Naive thymus-derived CD8-positive, alpha-beta T cell (primary cell): ENCODE results near the gene NRXN3. TPM values are rescaled to one million over a fixed set of nuclear protein-coding genes. Genes with fewer than 3 reads are reported as not detected.

Source experiments
- ATAC-seq, 2 donors: fragments of 150-1000 bp; cut with Tn5 transposase in 1 of 2; sonication (Bioruptor Pico), chemical (Tn5 transposase) in 1 of 2; 1 replicate in 1 of 2; 2 replicates in 1 of 2; pipeline ENCODE4 v1.10.0; 2021; ENCODE audit warnings: mild to moderate bottlenecking in 2 of 2, moderate library complexity in 2 of 2
- POLR2A ChIA-PET: fragments of 350-600 bp; sonication (Branson Sonifier 250); formaldehyde crosslinking; loops from one replicate; lab custom pipeline; 2021; ENCODE audit warnings: antibody characterized with exemption; lab: Charles Lee
- DNase-seq, 10 donors: peaks; one replicate each; pipeline versions ENCODE4 v3.0.0 to v3.0.0-alpha.2; 2020 to 2022
- H3K27ac Mint-ChIP-seq, 10 donors: one replicate each; pipeline ENCODE4 v1.8.0; 2020 to 2022; ENCODE audit warnings: mild to moderate bottlenecking in 10 of 10, mixed read lengths in 10 of 10, moderate library complexity in 4 of 10, inconsistent platforms in 1 of 10
- H3K27me3 Mint-ChIP-seq, 5 donors: one replicate each; pipeline ENCODE4 v1.8.0; 2021 to 2022; ENCODE audit warnings: mixed read lengths in 5 of 5
- H3K36me3 Mint-ChIP-seq, 3 donors: one replicate each; pipeline ENCODE4 v1.8.0; 2020 to 2022; ENCODE audit warnings: mixed read lengths in 3 of 3, mild to moderate bottlenecking in 2 of 3, inconsistent platforms in 1 of 3
- H3K4me1 Mint-ChIP-seq, 4 donors: one replicate each; pipeline ENCODE4 v1.8.0; 2021 to 2022; ENCODE audit warnings: mixed read lengths in 4 of 4
- H3K4me3 Mint-ChIP-seq, 10 donors: one replicate each; pipeline ENCODE4 v1.8.0; 2020 to 2022; ENCODE audit warnings: mild to moderate bottlenecking in 10 of 10, mixed read lengths in 10 of 10, moderate library complexity in 6 of 10, inconsistent platforms in 1 of 10
- H3K9me3 Mint-ChIP-seq, 9 donors: one replicate each; pipeline ENCODE4 v1.8.0; 2020 to 2022; ENCODE audit warnings: mixed read lengths in 9 of 9, mild to moderate bottlenecking in 3 of 9, inconsistent platforms in 1 of 9, moderate library complexity in 1 of 9
- polyA plus RNA-seq, 3 donors: library from polyadenylated mRNA; unstranded; fragments of 300-500 nt; fragmentation: Illumina TruSeq; gene quantifications; one replicate each; pipeline ENCODE4 v1.2.3, GENCODE V29; 2021
- total RNA-seq, 8 experiments: library from RNA in 2 of 8; stranded (reverse) in 2 of 8; gene quantifications; one replicate each; pipeline ENCODE4 v1.2.3 and lab custom pipeline; 2021 to 2026

NRXN3 gene
- total and polyA plus RNA-seq, 5 experiments from 2014 or later, result not detected

DNA sequence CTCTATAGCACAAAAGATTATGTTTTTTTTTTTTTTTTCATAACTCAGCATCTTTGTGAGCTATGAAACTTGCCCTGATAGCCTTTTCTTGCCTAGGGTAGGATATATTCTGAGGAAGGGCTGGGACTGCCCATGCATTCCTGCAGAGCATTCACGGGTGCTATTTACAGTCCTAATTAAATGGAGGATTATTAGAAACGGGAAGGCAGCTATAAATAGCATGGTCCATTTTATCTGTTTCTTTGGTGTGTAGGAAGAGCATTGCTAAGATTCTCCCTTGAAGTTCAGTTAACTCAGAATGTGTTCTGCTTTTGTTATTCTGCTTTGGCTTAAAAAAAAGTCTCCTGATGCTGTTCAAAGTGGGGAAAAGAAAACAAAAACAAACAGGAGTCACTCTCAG lies 1410.2 kb downstream of the NRXN3 start:
- no peaks in the 10 kb centered on the region for H3K36me3 Mint-ChIP-seq
- POLR2A ChIA-PET, result no interaction called here
- no peaks in the 10 kb centered on the region for H3K4me1 Mint-ChIP-seq
- no peak overlapping the region for H3K4me3 Mint-ChIP-seq
- peaks cover 0 to 10% (median 1%) of the 10 kb centered on the region in 5 donors for H3K27me3 Mint-ChIP-seq
- peaks cover 0 to 10% (median 2%) of the 10 kb centered on the region in 9 donors for H3K9me3 Mint-ChIP-seq
- DNase-seq (no peak), ATAC-seq (no peak)
- H3K27ac Mint-ChIP-seq, result no peak overlapping the region

DNA sequence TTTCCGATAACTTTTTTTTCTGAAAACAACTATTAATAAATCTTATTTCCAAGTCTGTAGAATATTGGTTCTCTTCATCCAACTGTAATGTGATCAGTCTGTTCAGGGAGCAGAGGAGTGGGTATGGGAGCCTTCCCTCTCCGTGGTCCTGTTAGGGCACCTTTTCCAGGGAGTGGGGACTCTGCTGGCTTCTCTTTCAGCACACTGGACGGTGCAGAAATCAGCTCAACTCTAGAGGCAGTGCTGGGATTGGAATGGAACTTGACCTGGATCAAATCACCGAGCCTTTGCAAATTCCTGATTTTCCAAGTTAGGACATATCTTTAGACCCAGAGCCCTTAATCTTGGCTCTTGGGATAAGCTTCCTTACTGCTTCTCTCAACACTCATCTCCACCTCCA lies 1410.7 kb downstream of the NRXN3 start:
- Mint-ChIP-seq H3K4me1 (no peaks in the 10 kb centered on the region), H3K36me3 (no peaks in the 10 kb centered on the region), H3K9me3 (peaks cover 0 to 10% (median 2%) of the 10 kb centered on the region in 9 donors), H3K27me3 (peaks cover 0 to 10% (median 1%) of the 10 kb centered on the region in 5 donors), H3K4me3 (no peak overlapping the region), H3K27ac (no peak overlapping the region)
- DNase-seq, result no peak
- POLR2A ChIA-PET, result no interaction called here
- no peak for ATAC-seq

GRCh38 chr14:79581912-79582576 lies 1411.9 kb downstream of the NRXN3 start:
- Mint-ChIP-seq H3K4me1 (no peaks in the 10 kb centered on the region), H3K36me3 (no peaks in the 10 kb centered on the region), H3K9me3 (peaks cover 0 to 10% (median 2%) of the 10 kb centered on the region in 9 donors), H3K4me3 (no peak overlapping the region), H3K27ac (no peak overlapping the region), H3K27me3 (peaks cover 0 to 10% (median 1%) of the 10 kb centered on the region in 5 donors)
- POLR2A ChIA-PET, result no interaction called here
- DNase-seq, result no peak
- no peak for ATAC-seq

DNA sequence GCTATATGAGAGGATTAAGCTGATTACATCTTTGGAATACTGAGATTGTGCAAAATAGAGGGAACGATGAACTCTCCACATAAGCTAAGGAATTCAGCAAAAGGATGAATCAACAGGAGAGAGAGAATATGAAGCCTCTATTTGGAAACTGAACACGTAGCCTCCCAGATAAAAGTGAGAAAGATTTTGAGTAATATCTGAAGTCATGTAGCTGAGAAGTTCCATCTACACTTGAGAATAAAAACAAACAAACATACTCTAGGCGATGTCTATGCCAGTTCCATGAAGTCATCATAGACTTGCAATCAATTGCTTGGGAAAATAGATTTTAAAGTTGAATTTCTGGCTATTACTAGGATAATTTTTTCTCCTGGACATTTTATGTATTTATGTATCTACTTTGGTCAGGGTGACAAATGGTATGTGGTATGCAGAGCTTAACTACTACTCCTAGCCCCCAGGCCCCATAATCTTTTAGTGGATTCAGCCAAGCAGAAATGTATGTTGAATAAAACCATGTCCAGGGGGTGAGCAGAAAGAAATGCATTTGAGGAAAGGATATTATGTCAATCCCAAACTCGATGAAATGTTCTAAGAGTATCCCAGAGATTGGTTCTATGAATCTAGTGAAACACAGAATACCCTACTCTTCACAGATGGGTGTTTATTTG lies 1413.7 kb downstream of the NRXN3 start:
- POLR2A ChIA-PET, result no interaction called here
- no peak overlapping the region for H3K4me3 Mint-ChIP-seq
- H3K36me3 Mint-ChIP-seq, result no peaks in the 10 kb centered on the region
- ATAC-seq, result no peak
- no peak for DNase-seq
- H3K4me1 Mint-ChIP-seq, result no peaks in the 10 kb centered on the region
- peaks cover 0 to 10% (median 2%) of the 10 kb centered on the region in 9 donors for H3K9me3 Mint-ChIP-seq
- H3K27ac Mint-ChIP-seq, result no peak overlapping the region
- peaks cover 0 to 10% (median 1%) of the 10 kb centered on the region in 5 donors for H3K27me3 Mint-ChIP-seq

DNA sequence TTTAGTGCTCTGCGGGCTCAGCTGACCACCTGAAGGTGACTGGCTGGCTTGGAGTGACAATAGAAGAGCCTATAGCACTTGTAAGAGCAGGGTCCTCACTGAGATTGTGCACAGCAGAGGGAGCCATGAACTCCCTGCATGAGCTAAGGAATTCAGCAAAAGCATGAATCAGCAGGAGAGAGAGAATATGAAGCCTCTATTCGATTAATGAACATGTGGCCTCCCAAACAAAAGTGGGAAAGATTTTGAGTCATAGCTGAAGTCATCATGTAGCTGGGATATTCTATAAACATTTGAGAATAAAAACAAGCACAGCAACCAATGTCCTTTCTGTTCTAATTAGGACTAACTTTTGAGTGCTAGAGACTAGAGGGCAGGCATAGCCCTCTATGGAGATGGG lies 1414.5 kb downstream of the NRXN3 start:
- no peak for DNase-seq
- POLR2A ChIA-PET, result no interaction called here
- Mint-ChIP-seq H3K4me3 (no peak overlapping the region), H3K36me3 (no peaks in the 10 kb centered on the region), H3K27me3 (peaks cover 0 to 10% (median 1%) of the 10 kb centered on the region in 5 donors), H3K27ac (no peak overlapping the region), H3K4me1 (no peaks in the 10 kb centered on the region), H3K9me3 (peaks cover 0 to 10% (median 2%) of the 10 kb centered on the region in 9 donors)
- ATAC-seq, result no peak

DNA sequence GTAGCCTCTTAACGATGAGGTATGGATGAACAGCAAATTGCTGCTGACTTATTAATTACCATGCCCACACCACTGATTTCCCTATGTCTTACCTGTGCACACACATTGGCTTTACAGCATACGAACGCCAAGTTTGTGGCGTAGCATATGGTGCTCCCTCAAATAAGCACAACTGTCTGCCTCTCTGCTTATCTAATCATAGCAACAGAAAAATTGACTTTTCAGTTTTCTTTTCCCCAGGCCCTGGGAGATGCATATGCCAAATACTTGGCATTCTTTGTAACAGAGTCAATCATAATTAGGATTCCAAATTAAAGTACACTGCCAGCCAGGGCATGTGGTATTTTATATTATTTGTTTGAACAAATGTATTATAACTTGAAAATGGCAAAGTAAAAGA lies 1415.7 kb downstream of the NRXN3 start:
- no peak for DNase-seq
- no peak for ATAC-seq
- no peaks in the 10 kb centered on the region for H3K36me3 Mint-ChIP-seq
- peaks cover 0 to 8% (median 2%) of the 10 kb centered on the region in 9 donors for H3K9me3 Mint-ChIP-seq
- H3K27me3 Mint-ChIP-seq, result peaks cover 0 to 10% (median 1%) of the 10 kb centered on the region in 5 donors
- no peak overlapping the region for H3K4me3 Mint-ChIP-seq
- no peak overlapping the region for H3K27ac Mint-ChIP-seq
- no peaks in the 10 kb centered on the region for H3K4me1 Mint-ChIP-seq
- POLR2A ChIA-PET, result no interaction called here

GRCh38 chr14:79586416-79586815 lies 1416.2 kb downstream of the NRXN3 start:
- Mint-ChIP-seq H3K4me1 (no peaks in the 10 kb centered on the region), H3K4me3 (no peak overlapping the region), H3K27ac (no peak overlapping the region), H3K36me3 (no peaks in the 10 kb centered on the region), H3K27me3 (peaks cover 0 to 6% (median 1%) of the 10 kb centered on the region in 5 donors), H3K9me3 (peaks cover 0 to 9% (median 3%) of the 10 kb centered on the region in 9 donors)
- no peak for DNase-seq
- no peak for ATAC-seq
- POLR2A ChIA-PET, result no interaction called here

DNA sequence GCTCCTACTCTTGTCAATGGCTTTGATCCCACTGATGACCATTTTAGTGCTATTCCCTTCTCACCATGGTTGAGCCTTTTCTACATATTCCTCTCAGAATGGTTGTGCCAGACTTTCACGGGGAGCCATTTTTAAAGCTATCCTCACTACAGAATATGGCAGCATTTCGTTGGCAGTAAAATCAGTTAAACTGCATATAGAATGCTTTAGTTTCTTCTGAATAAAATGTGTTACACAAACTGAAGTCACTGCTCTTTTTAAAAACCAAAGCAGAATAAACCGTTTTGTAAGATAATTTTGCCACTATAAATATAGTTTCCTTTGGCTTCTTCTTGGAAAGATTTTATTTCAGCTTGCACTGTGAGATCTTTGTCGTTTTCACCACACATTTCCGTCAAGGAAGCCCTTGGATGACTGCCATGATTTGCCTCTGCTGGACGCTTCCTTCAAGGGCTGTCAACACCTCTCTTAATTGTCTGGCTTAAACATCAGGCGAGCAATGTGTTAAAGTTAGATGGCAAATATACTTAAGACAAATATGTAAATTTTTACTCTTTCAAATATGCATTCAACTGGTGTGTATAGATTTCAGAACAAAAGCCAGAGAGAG lies 1416.9 kb downstream of the NRXN3 start:
- POLR2A ChIA-PET, result no interaction called here
- DNase-seq (no peak), ATAC-seq (no peak)
- Mint-ChIP-seq H3K27me3 (peaks cover 0 to 6% (median 1%) of the 10 kb centered on the region in 5 donors), H3K27ac (no peak overlapping the region), H3K9me3 (peaks cover 0 to 9% (median 3%) of the 10 kb centered on the region in 9 donors), H3K4me1 (no peaks in the 10 kb centered on the region), H3K36me3 (no peaks in the 10 kb centered on the region), H3K4me3 (no peak overlapping the region)

DNA sequence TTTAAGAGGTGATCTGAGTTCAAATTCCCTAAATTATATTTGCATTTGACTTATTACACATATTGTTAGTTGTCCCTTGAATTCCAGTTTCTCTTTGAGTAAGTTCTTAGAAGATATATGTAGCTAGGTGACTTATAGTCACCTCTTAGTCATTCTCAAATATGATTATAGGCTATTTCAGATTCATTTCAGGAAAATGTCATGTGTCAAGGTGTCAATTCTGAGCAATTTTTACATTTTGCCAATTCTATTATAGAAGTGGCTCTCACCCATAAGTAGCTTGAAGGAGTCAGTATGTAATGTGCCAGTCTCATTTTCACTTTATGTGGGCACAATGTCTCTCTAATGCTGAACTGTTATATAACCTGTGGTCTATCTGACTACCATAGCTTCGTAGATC lies 1417.7 kb downstream of the NRXN3 start:
- no peak overlapping the region for H3K27ac Mint-ChIP-seq
- POLR2A ChIA-PET, result no interaction called here
- no peak overlapping the region for H3K4me3 Mint-ChIP-seq
- H3K9me3 Mint-ChIP-seq, result peaks cover 0 to 9% (median 2%) of the 10 kb centered on the region in 9 donors
- H3K36me3 Mint-ChIP-seq, result no peaks in the 10 kb centered on the region
- H3K27me3 Mint-ChIP-seq, result peaks cover 0 to 6% (median 1%) of the 10 kb centered on the region in 5 donors
- ATAC-seq (no peak), DNase-seq (no peak)
- H3K4me1 Mint-ChIP-seq, result no peaks in the 10 kb centered on the region

DNA sequence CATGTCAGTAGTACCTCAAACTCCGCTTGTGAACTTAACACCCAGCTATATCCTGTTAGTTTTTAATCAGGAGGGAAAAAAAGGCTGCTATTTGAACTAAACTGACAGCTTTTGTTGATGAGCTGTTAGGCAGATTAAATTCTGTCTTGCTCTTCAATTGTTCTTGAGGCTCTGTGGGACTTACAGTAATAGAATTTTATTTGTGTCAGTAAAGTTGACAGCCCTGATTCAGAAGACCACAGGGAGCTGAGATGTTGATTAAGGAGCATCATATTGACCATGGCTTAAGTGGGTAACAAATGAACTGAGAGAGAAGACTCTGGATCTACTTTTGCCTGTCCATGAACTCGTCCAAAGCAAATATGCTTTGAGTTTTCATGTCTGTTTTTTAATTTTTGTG lies 1418.2 kb downstream of the NRXN3 start:
- Mint-ChIP-seq H3K27me3 (peaks cover 0 to 6% (median 1%) of the 10 kb centered on the region in 5 donors), H3K4me3 (no peak overlapping the region), H3K4me1 (no peaks in the 10 kb centered on the region), H3K36me3 (no peaks in the 10 kb centered on the region), H3K9me3 (peaks cover 0 to 9% (median 2%) of the 10 kb centered on the region in 9 donors), H3K27ac (no peak overlapping the region)
- ATAC-seq, result no peak
- POLR2A ChIA-PET, result no interaction called here
- no peak for DNase-seq

DNA sequence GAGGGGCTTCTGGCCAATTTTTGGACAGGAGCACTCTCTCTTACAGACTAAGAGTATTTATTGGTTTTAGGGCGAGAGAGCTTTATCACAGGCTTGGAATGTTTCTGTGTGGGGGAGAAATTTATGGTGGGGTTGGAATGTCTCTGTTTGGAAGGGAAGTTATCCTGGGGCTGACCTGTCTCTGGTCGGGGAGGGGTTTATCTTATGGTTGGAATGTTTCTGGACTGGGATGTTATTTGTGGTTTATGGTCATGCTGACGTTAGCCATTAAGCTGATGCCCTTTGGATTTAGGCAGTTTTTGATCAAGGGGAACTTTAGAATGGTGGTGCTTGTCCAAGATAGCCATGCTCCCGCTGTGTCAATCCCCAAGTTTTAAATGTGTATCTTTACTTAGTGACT lies 1426.4 kb downstream of the NRXN3 start:
- Mint-ChIP-seq H3K4me3 (no peak overlapping the region), H3K27ac (no peak overlapping the region), H3K9me3 (peaks cover 0 to 3% (median 0%) of the 10 kb centered on the region in 9 donors), H3K36me3 (no peaks in the 10 kb centered on the region), H3K4me1 (no peaks in the 10 kb centered on the region), H3K27me3 (peaks cover 0 to 1% (median 0%) of the 10 kb centered on the region in 5 donors)
- POLR2A ChIA-PET, result no interaction called here
- DNase-seq, result no peak
- no peak for ATAC-seq

DNA sequence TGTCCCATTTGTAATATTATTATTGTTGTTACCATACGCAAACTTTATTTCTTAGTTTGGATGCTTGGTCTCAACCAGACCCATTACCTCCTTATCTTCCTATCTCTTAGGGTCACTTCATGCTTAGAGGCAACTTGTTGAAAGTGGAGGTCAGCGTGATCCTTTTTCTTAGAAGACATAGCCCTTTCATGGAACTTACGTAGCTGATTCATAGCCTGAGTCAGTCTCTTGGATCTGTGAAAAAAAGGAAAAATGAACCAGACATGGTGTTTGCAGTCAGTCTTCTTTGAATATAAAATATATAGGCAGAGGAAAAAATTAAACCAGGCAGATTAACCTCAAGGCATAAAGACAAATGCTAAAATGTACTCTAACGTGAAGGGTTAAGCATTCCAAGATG lies 1427.4 kb downstream of the NRXN3 start:
- H3K27me3 Mint-ChIP-seq, result peaks cover 0 to 1% (median 0%) of the 10 kb centered on the region in 5 donors
- H3K36me3 Mint-ChIP-seq, result no peaks in the 10 kb centered on the region
- ATAC-seq (no peak), DNase-seq (no peak)
- no peak overlapping the region for H3K27ac Mint-ChIP-seq
- H3K4me1 Mint-ChIP-seq, result no peaks in the 10 kb centered on the region
- H3K4me3 Mint-ChIP-seq, result no peak overlapping the region
- POLR2A ChIA-PET, result no interaction called here
- H3K9me3 Mint-ChIP-seq, result peaks cover 0 to 3% (median 0%) of the 10 kb centered on the region in 9 donors

GRCh38 chr14:79598339-79598738 lies 1428.2 kb downstream of the NRXN3 start:
- Mint-ChIP-seq H3K4me3 (no peak overlapping the region), H3K27ac (no peak overlapping the region), H3K9me3 (peaks cover 0 to 3% (median 0%) of the 10 kb centered on the region in 9 donors), H3K36me3 (no peaks in the 10 kb centered on the region), H3K27me3 (peaks cover 0 to 1% (median 0%) of the 10 kb centered on the region in 5 donors), H3K4me1 (no peaks in the 10 kb centered on the region)
- DNase-seq (no peak), ATAC-seq (no peak)
- POLR2A ChIA-PET, result no interaction called here
